ENCODE data around the gene SLC48A1.
A peak's percentile ranks its signal among the peaks of the same experiment; 100 is the strongest.

Gene SLC48A1

GRCh38 chr12:47763481-47764346 lies 9.3 kb upstream of the SLC48A1 start:
- no peak overlapping the region for H3K4me3 ChIP-seq (ENCODE audit: control insufficient read depth, low read depth, low read length)
- TF ChIP-seq CTCF (IDR thresholded peaks at IDR 0.05; ENCODE audit: control insufficient read depth, insufficient read depth, low read depth, low read length, missing control alignments), result no peak
- no peak for DNase-seq (ENCODE audit: low read depth)

GRCh38 chr12:47766502-47767215 lies 6.4 kb upstream of the SLC48A1 start:
- no peak overlapping the region for H3K4me3 ChIP-seq (ENCODE audit: control insufficient read depth, low read depth, low read length)
- DNase-seq (ENCODE audit: low read depth), result no peak
- no peak for TF ChIP-seq CTCF (IDR thresholded peaks at IDR 0.05; ENCODE audit: control insufficient read depth, insufficient read depth, low read depth, low read length, missing control alignments)

DNA sequence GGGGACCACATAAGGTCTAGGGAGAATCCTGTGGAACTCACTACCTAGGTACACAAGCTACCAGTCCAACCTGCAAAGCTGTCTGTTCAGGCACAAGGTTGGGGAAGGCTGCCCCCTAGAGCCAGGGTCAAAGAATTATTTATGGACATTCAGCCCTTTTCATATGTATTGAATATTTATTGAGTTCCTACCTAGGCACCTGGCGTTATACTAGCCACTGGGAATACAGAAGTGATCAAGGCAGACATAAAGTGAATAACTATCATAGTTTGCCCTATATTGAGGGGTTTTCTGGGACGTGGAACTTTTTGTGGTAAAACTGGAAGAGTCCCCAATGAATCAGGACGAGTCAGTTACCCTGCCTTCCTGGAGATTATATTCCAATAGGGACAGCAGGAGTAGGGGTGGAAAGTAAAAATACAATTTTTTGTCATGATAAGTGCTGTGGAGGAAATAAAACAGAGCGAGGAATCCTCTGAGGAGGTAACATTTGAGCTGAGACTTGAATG lies 5.8 kb upstream of the SLC48A1 start:
- peak; percentile 58 for TF ChIP-seq CTCF (IDR thresholded peaks at IDR 0.05; ENCODE audit: control insufficient read depth, insufficient read depth, low read depth, low read length, missing control alignments)
- DNase-seq (ENCODE audit: low read depth), result no peak
- H3K4me3 ChIP-seq (ENCODE audit: control insufficient read depth, low read depth, low read length), result no peak overlapping the region

DNA sequence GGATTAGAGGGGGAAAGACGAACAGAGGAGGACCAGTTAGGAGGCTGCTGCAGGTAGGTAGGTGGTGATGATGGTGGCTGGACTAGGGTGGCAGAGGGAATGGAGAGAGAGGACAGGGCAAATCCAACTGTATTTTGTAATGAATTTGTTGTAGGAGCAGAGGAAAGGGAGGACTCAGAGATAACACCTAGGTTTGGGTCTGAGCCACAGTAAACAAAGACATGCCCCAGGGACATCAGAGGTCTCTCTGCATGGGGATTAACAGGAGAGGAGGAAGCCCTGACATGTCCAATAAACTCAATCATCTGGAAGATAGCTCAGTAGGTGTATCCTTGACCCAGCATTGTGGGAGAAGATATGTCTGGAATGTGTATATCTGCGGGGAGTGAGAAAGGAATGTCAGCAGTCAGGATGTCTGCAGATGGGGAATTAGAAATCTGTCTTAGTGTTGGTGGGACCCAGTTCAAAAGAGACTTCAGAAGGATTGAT lies 4.7 kb upstream of the SLC48A1 start:
- no peak for TF ChIP-seq CTCF (IDR thresholded peaks at IDR 0.05; ENCODE audit: control insufficient read depth, insufficient read depth, low read depth, low read length, missing control alignments)
- no peak for DNase-seq (ENCODE audit: low read depth)
- no peak overlapping the region for H3K4me3 ChIP-seq (ENCODE audit: control insufficient read depth, low read depth, low read length)

- no peak overlapping the region for H3K4me3 ChIP-seq (ENCODE audit: control insufficient read depth, low read depth, low read length)
- no peak for TF ChIP-seq CTCF (IDR thresholded peaks at IDR 0.05; ENCODE audit: control insufficient read depth, insufficient read depth, low read depth, low read length, missing control alignments)
- no peak for DNase-seq (ENCODE audit: low read depth)
Measured at GRCh38 chr12:47769234-47770085, 3.6 kb upstream of the SLC48A1 start.
